ENCODE results near the gene TPRG1L.

TPRG1L gene

DNA sequence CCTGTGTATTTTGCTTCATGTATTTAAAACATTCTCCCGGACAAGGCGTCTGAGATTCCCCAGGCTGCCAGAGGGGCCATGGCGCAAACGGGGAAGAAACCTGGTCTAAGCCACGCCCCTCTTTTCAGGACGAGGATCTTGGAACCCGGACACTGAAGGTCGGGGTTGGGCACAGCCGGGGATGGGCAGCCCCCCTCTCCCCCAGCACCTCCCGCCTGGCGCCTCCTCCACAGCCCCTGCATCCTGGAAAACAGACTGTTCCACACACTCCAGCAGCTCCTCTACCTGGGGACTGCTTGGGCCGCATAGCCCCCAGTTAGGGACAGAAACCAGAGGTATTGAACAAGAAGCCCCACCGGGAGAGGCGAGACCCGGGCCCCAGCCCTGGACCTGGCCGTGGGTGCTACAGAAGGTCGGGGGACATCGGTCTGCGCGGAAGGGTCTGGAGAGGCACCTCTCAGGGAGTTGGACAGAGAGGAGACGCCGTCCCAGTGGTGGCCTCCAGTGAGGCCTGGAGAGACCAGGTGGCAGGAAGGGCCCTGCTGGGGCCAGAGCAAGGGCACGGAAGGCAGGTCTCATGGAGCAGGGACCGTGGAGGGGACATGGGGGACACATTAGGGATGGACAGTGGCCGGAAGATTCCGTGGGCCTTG, 32.9 kb downstream of the TPRG1L start:
- no peak overlapping the region for H3K9ac ChIP-seq (ENCODE audit: low read length)

DNA sequence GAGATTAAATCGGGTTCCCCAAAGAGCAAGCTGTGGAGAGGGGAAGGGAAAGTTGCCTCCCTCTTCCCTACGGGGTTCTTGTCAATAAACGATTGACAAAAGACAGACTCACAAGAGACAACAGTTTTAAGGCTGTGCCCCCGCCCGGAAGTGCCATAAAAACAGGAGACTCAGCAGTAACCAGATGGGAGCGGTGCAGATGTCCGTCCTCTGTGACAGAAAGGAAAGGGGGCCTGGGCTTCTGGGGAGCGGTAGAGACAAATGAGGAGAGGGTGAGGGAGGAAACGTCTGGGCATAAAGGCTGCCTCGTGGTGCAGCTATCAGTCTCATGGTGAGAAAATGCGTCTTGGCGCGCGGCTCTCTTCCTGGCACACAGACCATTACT, 33.4 kb downstream of the TPRG1L start:
- Histone ChIP-seq H3K4me3 (ENCODE audit: insufficient read depth, low read length, poor library complexity, severe bottlenecking) (no peak overlapping the region), H4K20me1 (ENCODE audit: low read depth, low read length) (no peaks in the 10 kb centered on the region), H3K36me3 (ENCODE audit: low read length) (no peaks in the 10 kb centered on the region), H3K4me2 (ENCODE audit: low read depth, low read length, poor library complexity, severe bottlenecking) (no peak overlapping the region), H3F3A (ENCODE audit: insufficient read depth) (no peaks in the 10 kb centered on the region), H3K9me2 (replicated peaks; ENCODE audit: insufficient read depth, low read length) (no peaks in the 10 kb centered on the region), H3K27ac (ENCODE audit: low read depth, low read length) (no peak overlapping the region), H3K79me2 (ENCODE audit: insufficient read depth, low read length) (no peaks in the 10 kb centered on the region), H3K27me3 (ENCODE audit: low read length) (no peaks in the 10 kb centered on the region), H3K9me3 (ENCODE audit: insufficient read depth, low read length) (no peaks in the 10 kb centered on the region), H3K9ac (ENCODE audit: low read length) (no peak overlapping the region), H2AFZ (ENCODE audit: low read depth, low read length, severe bottlenecking) (no peak overlapping the region)
- TF ChIP-seq EZH2phosphoT487 (conservative IDR thresholded peaks at IDR 0.05; ENCODE audit: low read length), result no peak
- TF ChIP-seq, protein P1, sequence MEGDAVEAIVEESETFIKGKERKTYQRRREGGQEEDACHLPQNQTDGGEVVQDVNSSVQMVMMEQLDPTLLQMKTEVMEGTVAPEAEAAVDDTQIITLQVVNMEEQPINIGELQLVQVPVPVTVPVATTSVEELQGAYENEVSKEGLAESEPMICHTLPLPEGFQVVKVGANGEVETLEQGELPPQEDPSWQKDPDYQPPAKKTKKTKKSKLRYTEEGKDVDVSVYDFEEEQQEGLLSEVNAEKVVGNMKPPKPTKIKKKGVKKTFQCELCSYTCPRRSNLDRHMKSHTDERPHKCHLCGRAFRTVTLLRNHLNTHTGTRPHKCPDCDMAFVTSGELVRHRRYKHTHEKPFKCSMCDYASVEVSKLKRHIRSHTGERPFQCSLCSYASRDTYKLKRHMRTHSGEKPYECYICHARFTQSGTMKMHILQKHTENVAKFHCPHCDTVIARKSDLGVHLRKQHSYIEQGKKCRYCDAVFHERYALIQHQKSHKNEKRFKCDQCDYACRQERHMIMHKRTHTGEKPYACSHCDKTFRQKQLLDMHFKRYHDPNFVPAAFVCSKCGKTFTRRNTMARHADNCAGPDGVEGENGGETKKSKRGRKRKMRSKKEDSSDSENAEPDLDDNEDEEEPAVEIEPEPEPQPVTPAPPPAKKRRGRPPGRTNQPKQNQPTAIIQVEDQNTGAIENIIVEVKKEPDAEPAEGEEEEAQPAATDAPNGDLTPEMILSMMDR (IDR thresholded peaks at IDR 0.05; ENCODE audit: insufficient read depth, low read length, poor library complexity, severe bottlenecking), result no peak

More for the DNA sequence above, 32.9 kb downstream of the TPRG1L start:
- no peaks in the 10 kb centered on the region for H3K36me3 ChIP-seq (ENCODE audit: low read length)
- no peaks in the 10 kb centered on the region for H3K27me3 ChIP-seq (ENCODE audit: low read length)
- no peaks in the 10 kb centered on the region for H3K9me3 ChIP-seq (ENCODE audit: insufficient read depth, low read length)
- H3K4me2 ChIP-seq (ENCODE audit: low read depth, low read length, poor library complexity, severe bottlenecking), result no peak overlapping the region
- H4K20me1 ChIP-seq (ENCODE audit: low read depth, low read length), result no peaks in the 10 kb centered on the region
- no peak overlapping the region for H2AFZ ChIP-seq (ENCODE audit: low read depth, low read length, severe bottlenecking)
- no peaks in the 10 kb centered on the region for H3F3A ChIP-seq (ENCODE audit: insufficient read depth)
- H3K9me2 ChIP-seq (replicated peaks; ENCODE audit: insufficient read depth, low read length), result no peaks in the 10 kb centered on the region
- no peaks in the 10 kb centered on the region for H3K79me2 ChIP-seq (ENCODE audit: insufficient read depth, low read length)
- no peak overlapping the region for H3K4me3 ChIP-seq (ENCODE audit: insufficient read depth, low read length, poor library complexity, severe bottlenecking)
- no peak for TF ChIP-seq EZH2phosphoT487 (conservative IDR thresholded peaks at IDR 0.05; ENCODE audit: low read length)
- TF ChIP-seq, protein P1 (IDR thresholded peaks at IDR 0.05; ENCODE audit: insufficient read depth, low read length, poor library complexity, severe bottlenecking), result no peak
- H3K27ac ChIP-seq (ENCODE audit: low read depth, low read length), result no peak overlapping the region

DNA sequence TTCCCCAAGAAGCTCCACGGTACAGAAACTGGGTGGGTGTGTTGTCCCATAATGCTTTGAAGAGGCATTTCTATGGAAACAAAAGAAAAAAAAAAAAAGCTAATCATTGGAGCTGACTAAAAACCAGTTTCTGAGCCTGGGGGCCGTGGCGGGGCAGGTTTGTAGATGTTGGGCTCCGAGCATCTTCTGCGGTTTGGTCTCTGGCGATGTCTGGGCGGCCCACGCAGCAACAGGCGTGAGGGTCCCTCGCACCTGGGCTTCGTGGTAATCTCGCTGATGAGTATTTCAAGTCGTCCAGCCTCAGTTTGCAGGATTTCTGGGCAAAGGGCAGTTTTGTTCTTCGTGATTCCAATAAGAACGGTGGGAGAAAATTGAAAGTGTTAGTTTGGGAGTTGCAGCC, 34.3 kb downstream of the TPRG1L start:
- Histone ChIP-seq H2AFZ (ENCODE audit: low read depth, low read length, severe bottlenecking) (no peak overlapping the region), H3K27me3 (ENCODE audit: low read length) (no peaks in the 10 kb centered on the region), H3K27ac (ENCODE audit: low read depth, low read length) (no peak overlapping the region), H3K36me3 (ENCODE audit: low read length) (no peaks in the 10 kb centered on the region), H4K20me1 (ENCODE audit: low read depth, low read length) (no peaks in the 10 kb centered on the region), H3K79me2 (ENCODE audit: insufficient read depth, low read length) (no peaks in the 10 kb centered on the region), H3K9me3 (ENCODE audit: insufficient read depth, low read length) (no peaks in the 10 kb centered on the region), H3K9me2 (replicated peaks; ENCODE audit: insufficient read depth, low read length) (no peaks in the 10 kb centered on the region), H3K4me2 (ENCODE audit: low read depth, low read length, poor library complexity, severe bottlenecking) (no peak overlapping the region), H3F3A (ENCODE audit: insufficient read depth) (no peaks in the 10 kb centered on the region), H3K4me3 (ENCODE audit: insufficient read depth, low read length, poor library complexity, severe bottlenecking) (no peak overlapping the region), H3K9ac (ENCODE audit: low read length) (no peak overlapping the region)
- TF ChIP-seq, protein P1 (IDR thresholded peaks at IDR 0.05; ENCODE audit: insufficient read depth, low read length, poor library complexity, severe bottlenecking), result no peak
- no peak for TF ChIP-seq EZH2phosphoT487 (conservative IDR thresholded peaks at IDR 0.05; ENCODE audit: low read length)

Data from SU-DHL-6 (cell line).